Gastroesophageal sphincter (tissue), 4 donors: ENCODE data around the gene DHH. TPM values are rescaled to one million over a fixed set of nuclear protein-coding genes. Genes with fewer than 3 reads are reported as not detected.

Experiments
- ATAC-seq: fragments of 150-250 bp; one replicate; pipeline ENCODE4 v1.9.1; 2016; ENCODE audit warnings: mild to moderate bottlenecking, moderate library complexity
- H3K27ac ChIP-seq, 4 donors: fragments of 200-600 bp; sonication (generic) in 3 of 4; 1 replicate in 3 of 4; 2 replicates in 1 of 4; pipeline ENCODE4 v1.5.1; 2016 to 2019
- H3K27me3 ChIP-seq: fragments of 200-600 bp; sonication (generic); one replicate; pipeline ENCODE4 v1.5.1; 2019
- H3K36me3 ChIP-seq, 2 donors: fragments of 200-600 bp; sonication (generic); one replicate each; pipeline ENCODE4 v1.5.1; 2019; ENCODE audit warnings: control low read depth in 1 of 2
- H3K4me1 ChIP-seq, 3 donors: fragments of 200-600 bp; sonication (generic); 1 replicate in 2 of 3; 2 replicates in 1 of 3; pipeline ENCODE4 v1.5.1; 2016 to 2019; ENCODE audit warnings: control low read depth in 2 of 3
- H3K4me3 ChIP-seq, 2 donors: fragments of 200-600 bp; sonication (generic); one replicate each; pipeline ENCODE4 v1.5.1; 2019; ENCODE audit warnings: mild to moderate bottlenecking in 1 of 2, moderate library complexity in 1 of 2
- H3K9me3 ChIP-seq, 3 donors: fragments of 200-600 bp; sonication (generic); one replicate each; pipeline ENCODE4 v1.5.1; 2017 to 2019; ENCODE audit warnings: control low read depth in 2 of 3
- EP300 ChIP-seq: sonication (generic); formaldehyde crosslinking; IDR thresholded peaks from one replicate; pipeline ENCODE4 v1.6.1; 2017; ENCODE audit warnings: antibody characterized with exemption, mild to moderate bottlenecking
- POLR2A ChIP-seq, 2 donors: fragments of 450-650 bp; IDR thresholded peaks; one replicate each; pipeline ENCODE4 v1.6.1; 2017; ENCODE audit warnings: antibody characterized with exemption in 2 of 2, mild to moderate bottlenecking in 2 of 2, moderate library complexity in 1 of 2
- POLR2AphosphoS5 ChIP-seq: sonication (generic); formaldehyde crosslinking; IDR thresholded peaks from one replicate; pipeline ENCODE4 v1.6.1; 2017; ENCODE audit warnings: antibody characterized with exemption
- WGBS, 2 donors: methylation state at CpG; one replicate each; pipeline ENCODE4 v1.1.5; 2018; ENCODE audit warnings: low coverage in 1 of 2; 5-methylcytosine and 5-hydroxymethylcytosine counted together
- total RNA-seq, 4 donors: library from RNA; depleted of rRNA; stranded (reverse); fragments of >200 nt; gene quantifications; one replicate each; pipeline ENCODE4 v1.1.0, GENCODE V29; 2016
- TF ChIP-seq, protein P1 (sequence below), 4 experiments: fragments of 200-600 bp in 2 of 4; fragments of 450-650 bp in 2 of 4; sonication (generic) in 1 of 4; IDR thresholded peaks; one replicate each; pipeline ENCODE4 v1.5.1; 2017 to 2019; ENCODE audit warnings: antibody characterized with exemption in 4 of 4, mild to moderate bottlenecking in 2 of 4, moderate library complexity in 2 of 4

Gene DHH
- total RNA-seq, 4 donors from 2014 or later, result 0.54 to 1.2 (median 0.85) TPM

DNA sequence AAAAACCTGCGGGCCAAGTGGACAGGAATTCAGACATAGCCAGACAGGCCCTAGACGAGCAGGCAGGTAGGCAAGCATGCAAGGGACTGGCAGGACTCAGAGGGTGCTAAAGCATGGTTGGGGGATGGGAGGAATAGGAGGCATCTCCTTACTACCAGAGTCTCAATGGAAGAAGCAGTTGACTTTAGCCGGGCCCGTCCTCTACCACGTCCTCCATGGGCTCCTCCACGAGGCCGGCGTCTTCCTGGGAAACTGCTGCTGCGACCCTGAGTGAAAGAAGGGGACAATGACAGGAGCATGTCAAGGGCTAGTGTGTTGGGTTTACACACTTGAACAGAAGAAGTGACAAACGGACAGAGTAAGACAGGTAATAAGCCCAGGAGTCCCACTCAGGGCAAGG lies 45.6 kb downstream of the DHH start:
- peaks cover 0 to 100% of the 10 kb centered on the region in 2 donors for H3K36me3 ChIP-seq
- WGBS, 2 donors, result 40 to 92% methylated on average over 1 to 6 of the region's 10 CpGs
- H3K27me3 ChIP-seq, result no peaks in the 10 kb centered on the region
- no peak overlapping the region for H3K4me3 ChIP-seq
- no peak overlapping the region for H3K27ac ChIP-seq
- H3K4me1 ChIP-seq, result no peaks in the 10 kb centered on the region
- TF ChIP-seq EP300 (no peak), POLR2A (IDR thresholded peaks at IDR 0.05) (no peak), POLR2AphosphoS5 (no peak)
- TF ChIP-seq, protein P1, sequence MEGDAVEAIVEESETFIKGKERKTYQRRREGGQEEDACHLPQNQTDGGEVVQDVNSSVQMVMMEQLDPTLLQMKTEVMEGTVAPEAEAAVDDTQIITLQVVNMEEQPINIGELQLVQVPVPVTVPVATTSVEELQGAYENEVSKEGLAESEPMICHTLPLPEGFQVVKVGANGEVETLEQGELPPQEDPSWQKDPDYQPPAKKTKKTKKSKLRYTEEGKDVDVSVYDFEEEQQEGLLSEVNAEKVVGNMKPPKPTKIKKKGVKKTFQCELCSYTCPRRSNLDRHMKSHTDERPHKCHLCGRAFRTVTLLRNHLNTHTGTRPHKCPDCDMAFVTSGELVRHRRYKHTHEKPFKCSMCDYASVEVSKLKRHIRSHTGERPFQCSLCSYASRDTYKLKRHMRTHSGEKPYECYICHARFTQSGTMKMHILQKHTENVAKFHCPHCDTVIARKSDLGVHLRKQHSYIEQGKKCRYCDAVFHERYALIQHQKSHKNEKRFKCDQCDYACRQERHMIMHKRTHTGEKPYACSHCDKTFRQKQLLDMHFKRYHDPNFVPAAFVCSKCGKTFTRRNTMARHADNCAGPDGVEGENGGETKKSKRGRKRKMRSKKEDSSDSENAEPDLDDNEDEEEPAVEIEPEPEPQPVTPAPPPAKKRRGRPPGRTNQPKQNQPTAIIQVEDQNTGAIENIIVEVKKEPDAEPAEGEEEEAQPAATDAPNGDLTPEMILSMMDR (IDR thresholded peaks at IDR 0.05), result no peak
- H3K9me3 ChIP-seq, result no peaks in the 10 kb centered on the region
- no peak for ATAC-seq

DNA sequence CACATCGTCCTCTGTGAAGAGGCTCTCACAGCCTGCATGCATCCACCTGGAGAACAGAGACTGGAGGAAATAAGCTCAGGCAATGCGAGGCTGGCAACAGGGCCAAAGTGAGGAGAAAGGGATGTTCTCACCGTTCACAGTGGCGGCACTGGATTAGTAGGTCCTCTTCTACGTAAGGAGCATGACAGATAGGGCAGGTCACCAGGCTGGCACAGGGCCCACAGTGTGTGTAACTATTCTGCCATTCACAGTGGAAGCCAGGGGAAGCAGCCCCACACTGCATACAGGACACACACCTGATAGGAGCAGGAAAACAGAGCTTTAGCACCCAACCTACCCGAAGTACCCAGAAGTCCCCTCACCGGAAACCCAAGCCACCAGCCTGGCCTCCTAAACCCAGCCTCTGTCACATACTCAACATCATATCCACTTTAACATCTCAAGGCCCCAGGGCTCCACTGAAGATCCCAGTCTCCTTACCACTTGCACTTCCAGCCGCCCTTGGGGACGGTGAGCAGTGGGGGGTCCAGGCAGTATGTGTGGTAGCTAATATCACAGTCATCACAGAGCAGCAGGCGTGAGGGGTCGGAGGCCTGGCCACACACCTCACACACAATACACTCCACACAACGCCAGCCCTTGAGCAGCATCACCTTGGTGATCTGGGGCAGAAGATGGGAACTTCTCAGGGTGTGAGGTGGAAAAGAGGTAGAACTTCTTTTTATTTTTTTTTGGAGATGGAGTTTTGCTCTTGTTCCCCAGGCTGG lies 48.3 kb downstream of the DHH start:
- TF ChIP-seq POLR2AphosphoS5 (no peak), POLR2A (IDR thresholded peaks at IDR 0.05) (no peak), EP300 (no peak)
- TF ChIP-seq, protein P1 (IDR thresholded peaks at IDR 0.05), result no peak
- 50% methylated on average over 2 of the region's 12 CpGs; no CpG with 5 or more reads in 1 of the 2 donors for WGBS, 2 donors
- H3K4me1 ChIP-seq, result no peaks in the 10 kb centered on the region
- peaks cover 0 to 100% of the 10 kb centered on the region in 2 donors for H3K36me3 ChIP-seq
- H3K27me3 ChIP-seq, result no peaks in the 10 kb centered on the region
- H3K4me3 ChIP-seq, result no peak overlapping the region
- ATAC-seq, result no peak
- no peaks in the 10 kb centered on the region for H3K9me3 ChIP-seq
- H3K27ac ChIP-seq, result no peak overlapping the region

DNA sequence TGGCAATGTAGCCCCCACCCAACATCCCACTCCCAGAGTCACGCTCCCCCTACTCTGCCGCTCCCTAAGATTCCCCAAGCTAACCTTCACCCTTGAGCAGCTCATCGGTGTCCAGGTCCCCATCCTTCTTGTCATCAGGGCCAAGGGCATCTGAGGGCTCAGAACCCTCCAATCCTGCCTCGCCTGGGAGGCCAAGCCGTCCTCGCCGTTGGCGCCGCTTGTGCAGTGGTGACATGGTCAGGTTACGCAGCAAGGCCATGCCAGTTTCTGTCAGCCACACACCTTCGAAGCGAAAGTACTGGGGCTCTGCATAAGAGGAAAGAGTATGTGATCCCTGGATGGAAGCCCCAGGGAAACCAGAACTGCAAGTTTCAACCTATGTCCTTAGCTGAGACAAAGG lies 49.9 kb downstream of the DHH start:
- H3K27ac ChIP-seq, result no peak overlapping the region
- TF ChIP-seq EP300 (no peak), POLR2A (IDR thresholded peaks at IDR 0.05) (no peak), POLR2AphosphoS5 (no peak)
- TF ChIP-seq, protein P1 (IDR thresholded peaks at IDR 0.05), result no peak
- 90% methylated on average over 2 of the region's 12 CpGs; no CpG with 5 or more reads in 1 of the 2 donors for WGBS, 2 donors
- H3K4me1 ChIP-seq, result no peaks in the 10 kb centered on the region
- no peaks in the 10 kb centered on the region for H3K27me3 ChIP-seq
- H3K36me3 ChIP-seq, result peaks cover 0 to 100% of the 10 kb centered on the region in 2 donors
- H3K4me3 ChIP-seq, result no peak overlapping the region
- ATAC-seq, result no peak
- H3K9me3 ChIP-seq, result no peaks in the 10 kb centered on the region

DNA sequence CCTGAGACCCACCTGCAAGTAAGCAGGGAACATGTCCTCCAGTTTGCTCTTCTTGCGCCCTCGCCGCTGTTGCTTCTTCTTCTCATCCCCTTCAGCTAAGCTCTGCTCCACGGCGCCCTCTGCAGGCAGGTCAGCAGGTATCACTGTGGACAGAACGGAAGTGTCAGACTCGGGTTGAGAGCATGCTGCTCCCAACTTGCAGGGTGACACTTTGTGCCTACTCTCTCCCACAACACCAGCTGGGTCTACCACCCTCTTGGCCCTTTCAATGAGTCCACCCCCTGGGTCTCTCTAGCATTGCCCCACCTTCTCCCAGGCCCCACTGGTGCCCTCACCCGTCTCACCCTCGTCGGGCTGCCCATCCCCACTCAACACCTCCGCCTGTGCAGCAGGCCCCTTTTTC lies 50.7 kb downstream of the DHH start:
- TF ChIP-seq, protein P1 (IDR thresholded peaks at IDR 0.05), result peak in 3 of 4 experiments; percentile 43 to 63 (median 59)
- TF ChIP-seq POLR2A (IDR thresholded peaks at IDR 0.05) (no peak), POLR2AphosphoS5 (no peak)
- peak; percentile 25 for ATAC-seq
- no peak overlapping the region for H3K4me3 ChIP-seq
- no peaks in the 10 kb centered on the region for H3K4me1 ChIP-seq
- no peak overlapping the region for H3K27ac ChIP-seq
- WGBS, 2 donors, result 53 to 63% methylated on average over 9 to 11 of the region's 11 CpGs
- peaks cover 0 to 100% of the 10 kb centered on the region in 2 donors for H3K36me3 ChIP-seq
- no peaks in the 10 kb centered on the region for H3K27me3 ChIP-seq
- H3K9me3 ChIP-seq, result no peaks in the 10 kb centered on the region

DNA sequence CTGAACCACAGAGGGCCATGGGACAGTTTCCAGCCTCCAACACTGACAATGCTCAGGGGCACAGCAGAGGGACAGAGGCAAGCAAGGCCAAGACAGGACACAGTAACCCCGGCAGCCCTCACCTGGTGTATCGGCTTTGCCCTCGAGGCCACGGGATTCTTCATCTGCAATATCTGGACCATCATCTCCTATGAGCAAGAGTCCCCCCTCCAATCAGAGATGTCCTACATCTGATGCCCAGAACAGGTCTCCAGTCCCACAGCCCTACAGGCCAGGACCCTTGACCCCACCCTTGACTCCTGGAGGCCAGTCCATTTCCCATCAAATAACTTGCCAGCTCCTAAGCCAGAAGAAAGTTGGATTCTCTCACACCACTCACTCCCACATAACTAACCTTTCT lies 51.4 kb downstream of the DHH start:
- no peak overlapping the region for H3K27ac ChIP-seq
- peaks cover 0 to 100% of the 10 kb centered on the region in 2 donors for H3K36me3 ChIP-seq
- H3K4me3 ChIP-seq, result no peak overlapping the region
- H3K4me1 ChIP-seq, result no peaks in the 10 kb centered on the region
- TF ChIP-seq EP300, result no peak
- TF ChIP-seq POLR2A (IDR thresholded peaks at IDR 0.05), result no peak
- TF ChIP-seq, protein P1 (IDR thresholded peaks at IDR 0.05), result no peak
- TF ChIP-seq POLR2AphosphoS5, result no peak
- ATAC-seq, result no peak
- WGBS, 2 donors, result 75% methylated on average over 2 of the region's 4 CpGs; no CpG with 5 or more reads in 1 of the 2 donors
- H3K9me3 ChIP-seq, result no peaks in the 10 kb centered on the region
- H3K27me3 ChIP-seq, result no peaks in the 10 kb centered on the region
